Astrocyte (in vitro differentiated cells and primary cell): ENCODE results near the gene FBXO47. TPM values are rescaled to one million over a fixed set of nuclear protein-coding genes. Genes with fewer than 3 reads are reported as not detected.

Experiments
- DNase-seq: peaks from one replicate; pipeline ENCODE4 v3.0.0-alpha.2; 2010; ENCODE audit warnings: low read depth
- FAIRE-seq: peaks from 2 replicates; lab custom pipeline; 2011; peaks lifted over from hg19 to GRCh38; lab: Jason Lieb, UNC
- H2AFZ ChIP-seq: 2 replicates; pipeline ENCODE4 v1.6.0; 2012; ENCODE audit warnings: low read depth, low read length, inconsistent platforms
- H3K27ac ChIP-seq: 2 replicates; pipeline ENCODE4 v1.5.1; 2011; ENCODE audit warnings: low read depth, low read length, inconsistent platforms
- H3K27me3 ChIP-seq: 2 replicates; pipeline ENCODE4 v1.6.0; 2011; ENCODE audit warnings: low read length, inconsistent platforms; ENCODE audit not compliant: insufficient read depth
- H3K36me3 ChIP-seq: 2 replicates; pipeline ENCODE4 v1.5.1; 2011; ENCODE audit warnings: low read length, inconsistent platforms; ENCODE audit not compliant: insufficient read depth
- H3K4me1 ChIP-seq: 2 replicates; pipeline ENCODE4 v1.5.1; 2011; ENCODE audit warnings: low read length, inconsistent platforms; ENCODE audit not compliant: insufficient read depth
- H3K4me2 ChIP-seq: 2 replicates; pipeline ENCODE4 v1.6.0; 2012; ENCODE audit warnings: low read length, inconsistent platforms
- H3K4me3 ChIP-seq: 2 replicates; pipeline ENCODE4 v1.5.1; 2011; ENCODE audit warnings: low read depth, mild to moderate bottlenecking, low read length, inconsistent platforms; ENCODE audit not compliant: insufficient read depth
- H3K79me2 ChIP-seq: 2 replicates; pipeline ENCODE4 v1.6.0; 2012; ENCODE audit warnings: mild to moderate bottlenecking, low read length, inconsistent platforms; ENCODE audit not compliant: insufficient read depth
- H3K9ac ChIP-seq: 2 replicates; pipeline ENCODE4 v1.6.0; 2012; ENCODE audit warnings: mild to moderate bottlenecking, low read length, inconsistent platforms
- H3K9me3 ChIP-seq: 2 replicates; pipeline ENCODE4 v1.5.1; 2012; ENCODE audit warnings: low read depth, mild to moderate bottlenecking, low read length, inconsistent platforms; ENCODE audit not compliant: insufficient read depth
- H4K20me1 ChIP-seq: 2 replicates; pipeline ENCODE4 v1.6.0; 2012; ENCODE audit warnings: low read length, inconsistent platforms; ENCODE audit not compliant: insufficient read depth
- H3K27ac Mint-ChIP-seq: one replicate; pipeline ENCODE4 v1.8.0; 2021; ENCODE audit warnings: mild to moderate bottlenecking, mixed read lengths; ENCODE audit not compliant: unreplicated experiment
- H3K27me3 Mint-ChIP-seq: one replicate; pipeline ENCODE4 v1.8.0; 2021; ENCODE audit warnings: low read depth, mixed read lengths; ENCODE audit not compliant: unreplicated experiment
- H3K36me3 Mint-ChIP-seq: one replicate; pipeline ENCODE4 v1.8.0; 2021; ENCODE audit warnings: low read depth, mixed read lengths; ENCODE audit not compliant: unreplicated experiment
- H3K4me1 Mint-ChIP-seq: one replicate; pipeline ENCODE4 v1.8.0; 2021; ENCODE audit warnings: low read depth, mixed read lengths; ENCODE audit not compliant: unreplicated experiment
- H3K4me3 Mint-ChIP-seq: one replicate; pipeline ENCODE4 v1.8.0; 2021; ENCODE audit warnings: mild to moderate bottlenecking, moderate library complexity, mixed read lengths; ENCODE audit not compliant: unreplicated experiment
- H3K9me3 Mint-ChIP-seq: one replicate; pipeline ENCODE4 v1.8.0; 2021; ENCODE audit warnings: mild to moderate bottlenecking, mixed read lengths; ENCODE audit not compliant: unreplicated experiment
- EZH2 ChIP-seq: IDR thresholded peaks from 2 replicates; pipeline ENCODE4 v1.6.1; 2012; ENCODE audit warnings: mild to moderate bottlenecking, low read length, inconsistent platforms; ENCODE audit not compliant: insufficient read depth
- total RNA-seq: library from RNA; stranded (reverse); gene quantifications from 2 replicates; pipeline ENCODE4 v1.2.1, GENCODE V29; 2021
- TF ChIP-seq, protein P1 (sequence below): IDR thresholded peaks from 2 replicates; pipeline ENCODE4 v1.5.1; 2011; ENCODE audit warnings: low read depth, mild to moderate bottlenecking, inconsistent platforms, low read length, moderate library complexity; ENCODE audit not compliant: insufficient read depth

Gene FBXO47
- total RNA-seq, 1 donor from 2014 or later: not detected

DNA sequence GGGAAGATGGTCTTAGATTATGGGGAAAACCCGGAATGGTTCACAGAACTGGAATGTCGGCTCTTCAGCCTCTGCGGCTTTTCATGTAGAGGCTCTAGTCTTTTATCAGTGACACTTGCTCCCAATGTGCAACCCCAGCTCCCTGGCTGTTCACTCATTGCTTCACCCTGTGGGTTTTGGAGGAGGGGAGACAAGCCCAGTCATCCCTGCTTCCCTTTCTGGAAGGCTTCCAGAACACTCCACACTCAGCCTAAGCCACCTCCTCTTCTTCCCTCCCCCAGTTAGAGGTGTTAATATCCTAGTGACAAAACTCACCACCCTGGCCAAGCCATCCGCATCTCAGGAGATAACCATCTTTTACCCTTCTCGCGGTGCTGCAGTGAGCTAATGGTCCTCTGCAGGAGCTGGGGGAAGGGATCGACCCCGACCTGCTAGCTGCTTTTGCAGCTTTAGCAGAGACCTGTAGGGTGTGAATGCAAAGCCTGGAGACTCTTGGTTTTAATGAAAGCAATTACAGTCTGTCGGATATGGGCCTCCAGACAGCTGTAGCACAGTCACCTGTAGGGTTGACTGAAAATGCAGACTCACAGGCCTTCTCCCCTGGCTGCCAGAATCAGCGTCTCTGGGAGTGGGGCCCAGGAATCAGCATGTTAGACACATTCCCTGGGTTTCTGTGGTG, 66.1 kb downstream of the FBXO47 start:
- no peaks in the 10 kb centered on the region for H3K9me3 ChIP-seq
- no peak overlapping the region for H3K4me3 ChIP-seq
- peak overlapping the region; percentile 57 for H3K27ac ChIP-seq
- peak; percentile 83 for FAIRE-seq
- peak overlapping the region; percentile 37 for H3K4me3 Mint-ChIP-seq
- H3K9me3 Mint-ChIP-seq: no peaks in the 10 kb centered on the region
- peaks cover 68% of the 10 kb centered on the region for H3K79me2 ChIP-seq
- peak overlapping the region; percentile 63 for H3K4me2 ChIP-seq
- peaks cover 24% of the 10 kb centered on the region for H3K36me3 Mint-ChIP-seq
- no peaks in the 10 kb centered on the region for H3K27me3 Mint-ChIP-seq
- H2AFZ ChIP-seq: no peak overlapping the region
- peaks cover 47% of the 10 kb centered on the region for H3K4me1 ChIP-seq
- DNase-seq: peak; percentile 98
- TF ChIP-seq, protein P1, sequence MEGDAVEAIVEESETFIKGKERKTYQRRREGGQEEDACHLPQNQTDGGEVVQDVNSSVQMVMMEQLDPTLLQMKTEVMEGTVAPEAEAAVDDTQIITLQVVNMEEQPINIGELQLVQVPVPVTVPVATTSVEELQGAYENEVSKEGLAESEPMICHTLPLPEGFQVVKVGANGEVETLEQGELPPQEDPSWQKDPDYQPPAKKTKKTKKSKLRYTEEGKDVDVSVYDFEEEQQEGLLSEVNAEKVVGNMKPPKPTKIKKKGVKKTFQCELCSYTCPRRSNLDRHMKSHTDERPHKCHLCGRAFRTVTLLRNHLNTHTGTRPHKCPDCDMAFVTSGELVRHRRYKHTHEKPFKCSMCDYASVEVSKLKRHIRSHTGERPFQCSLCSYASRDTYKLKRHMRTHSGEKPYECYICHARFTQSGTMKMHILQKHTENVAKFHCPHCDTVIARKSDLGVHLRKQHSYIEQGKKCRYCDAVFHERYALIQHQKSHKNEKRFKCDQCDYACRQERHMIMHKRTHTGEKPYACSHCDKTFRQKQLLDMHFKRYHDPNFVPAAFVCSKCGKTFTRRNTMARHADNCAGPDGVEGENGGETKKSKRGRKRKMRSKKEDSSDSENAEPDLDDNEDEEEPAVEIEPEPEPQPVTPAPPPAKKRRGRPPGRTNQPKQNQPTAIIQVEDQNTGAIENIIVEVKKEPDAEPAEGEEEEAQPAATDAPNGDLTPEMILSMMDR: no peak
- TF ChIP-seq EZH2: no peak
- H4K20me1 ChIP-seq: peaks cover 93% of the 10 kb centered on the region
- H3K27ac Mint-ChIP-seq: peak overlapping the region; percentile 81
- peak overlapping the region; percentile 26 for H3K9ac ChIP-seq
- H3K4me1 Mint-ChIP-seq: peaks cover 55% of the 10 kb centered on the region
- H3K36me3 ChIP-seq: peaks cover 32% of the 10 kb centered on the region
- no peaks in the 10 kb centered on the region for H3K27me3 ChIP-seq

DNA sequence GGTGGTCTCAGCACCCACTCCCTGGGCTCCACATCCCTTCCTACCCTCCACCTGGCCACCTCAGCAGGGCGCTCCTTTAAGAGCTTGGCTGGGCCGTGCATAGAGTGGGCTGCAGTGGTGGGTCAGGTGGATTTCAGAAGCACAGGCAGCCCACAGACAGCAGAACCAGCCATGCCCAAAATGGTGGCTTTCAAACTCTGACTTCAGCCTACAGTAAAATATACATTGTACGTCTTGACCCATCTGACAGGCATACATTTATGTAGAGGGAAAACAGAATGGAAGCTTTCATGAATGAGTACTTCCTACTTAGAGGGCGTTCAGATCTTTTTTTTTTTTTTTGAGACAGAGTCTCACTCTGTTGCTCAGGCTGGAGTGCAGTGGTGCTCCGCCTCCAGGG, 67.8 kb downstream of the FBXO47 start:
- Mint-ChIP-seq H3K27me3 (no peaks in the 10 kb centered on the region), H3K4me3 (peak overlapping the region; percentile 17), H3K9me3 (no peaks in the 10 kb centered on the region), H3K4me1 (peaks cover 59% of the 10 kb centered on the region), H3K36me3 (peaks cover 20% of the 10 kb centered on the region), H3K27ac (peak overlapping the region; percentile 50)
- no peak overlapping the region for H3K4me3 ChIP-seq
- DNase-seq (no peak), FAIRE-seq (no peak)
- H3K27ac ChIP-seq: no peak overlapping the region
- peaks cover 47% of the 10 kb centered on the region for H3K4me1 ChIP-seq
- no peak overlapping the region for H2AFZ ChIP-seq
- no peaks in the 10 kb centered on the region for H3K9me3 ChIP-seq
- no peak overlapping the region for H3K9ac ChIP-seq
- H4K20me1 ChIP-seq: peaks cover 89% of the 10 kb centered on the region
- H3K79me2 ChIP-seq: peaks cover 60% of the 10 kb centered on the region
- no peak overlapping the region for H3K4me2 ChIP-seq
- TF ChIP-seq, protein P1: no peak
- TF ChIP-seq EZH2: no peak
- H3K27me3 ChIP-seq: no peaks in the 10 kb centered on the region
- H3K36me3 ChIP-seq: peaks cover 29% of the 10 kb centered on the region

DNA sequence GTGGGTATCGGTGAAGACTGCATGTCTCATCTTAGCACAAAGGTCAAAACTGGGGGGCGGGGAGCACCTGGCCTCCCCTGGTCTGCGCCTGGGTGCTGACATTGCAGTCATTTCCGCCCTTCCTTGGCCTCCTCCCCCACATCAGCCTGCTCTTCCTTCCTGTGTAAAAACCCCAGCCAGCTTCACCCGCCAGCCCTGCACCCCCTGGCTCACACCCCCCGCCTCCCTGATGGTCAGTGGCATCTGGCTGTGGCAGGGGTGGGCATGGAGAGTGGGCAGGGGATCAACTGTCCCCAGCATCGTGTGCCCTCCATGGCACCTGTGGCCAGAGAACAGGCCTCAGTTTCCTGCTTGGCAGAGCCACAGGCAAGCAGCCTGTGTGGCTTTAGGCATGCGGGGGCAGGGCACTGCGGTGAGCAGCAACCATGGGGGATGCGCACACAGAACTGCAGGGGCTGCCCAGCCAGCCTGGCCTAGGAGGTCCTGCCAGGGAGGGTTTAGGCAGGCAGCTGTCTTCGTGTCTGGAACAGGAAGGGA, 68.3 kb downstream of the FBXO47 start:
- peak overlapping the region; percentile 12 for H3K9ac ChIP-seq
- peaks cover 47% of the 10 kb centered on the region for H3K4me1 ChIP-seq
- H3K9me3 ChIP-seq: no peaks in the 10 kb centered on the region
- Mint-ChIP-seq H3K4me3 (no peak overlapping the region), H3K4me1 (peaks cover 62% of the 10 kb centered on the region), H3K9me3 (no peaks in the 10 kb centered on the region), H3K27me3 (no peaks in the 10 kb centered on the region), H3K36me3 (peaks cover 23% of the 10 kb centered on the region), H3K27ac (peak overlapping the region; percentile 81)
- H3K27ac ChIP-seq: no peak overlapping the region
- TF ChIP-seq EZH2: no peak
- TF ChIP-seq, protein P1: no peak
- no peak for FAIRE-seq
- H4K20me1 ChIP-seq: peaks cover 89% of the 10 kb centered on the region
- H3K4me2 ChIP-seq: peak overlapping the region; percentile 21
- H2AFZ ChIP-seq: no peak overlapping the region
- H3K4me3 ChIP-seq: no peak overlapping the region
- peaks cover 61% of the 10 kb centered on the region for H3K79me2 ChIP-seq
- DNase-seq: no peak
- H3K27me3 ChIP-seq: no peaks in the 10 kb centered on the region
- H3K36me3 ChIP-seq: peaks cover 29% of the 10 kb centered on the region
